Measurements from ENCODE around the gene MBD3L5. TPM values are rescaled to one million over a fixed set of nuclear protein-coding genes. Genes with fewer than 3 reads are reported as not detected.

The MBD3L5 gene
- total RNA-seq, 1 donor from 2014 or later: not detected

GRCh38 chr19:7069042-7069903 is 38.9 kb downstream of the MBD3L5 start, which contains the start of gene ZNF557:
ZNF557 (plus strand) TSS chr19:7069703; CDS start chr19:7075075, 5,372 bp downstream.
- Mint-ChIP-seq H3K27me3 (ENCODE audit: unreplicated experiment) (no peaks in the 10 kb centered on the region), H3K4me1 (ENCODE audit: unreplicated experiment) (peaks cover 24% of the 10 kb centered on the region), H3K36me3 (ENCODE audit: unreplicated experiment) (peaks cover 27% of the 10 kb centered on the region), H3K27ac (ENCODE audit: unreplicated experiment) (peak within 1 kb of the TSS; percentile 95), H3K4me3 (ENCODE audit: unreplicated experiment) (peak within 1 kb of the TSS; percentile 95), H3K9me3 (ENCODE audit: unreplicated experiment) (no peaks in the 10 kb centered on the region)
- DNase-seq (ENCODE audit: extremely low spot score, unreplicated experiment): peak; percentile 99
- TF ChIP-seq CTCF (IDR thresholded peaks at IDR 0.05): no peak

GRCh38 chr19:7069904-7070226 is 39.5 kb downstream of the MBD3L5 start:
- TF ChIP-seq CTCF (IDR thresholded peaks at IDR 0.05): no peak
- Mint-ChIP-seq H3K9me3 (ENCODE audit: unreplicated experiment) (no peaks in the 10 kb centered on the region), H3K4me3 (ENCODE audit: unreplicated experiment) (peak overlapping the region; percentile 95), H3K27ac (ENCODE audit: unreplicated experiment) (peak overlapping the region; percentile 95), H3K27me3 (ENCODE audit: unreplicated experiment) (no peaks in the 10 kb centered on the region), H3K4me1 (ENCODE audit: unreplicated experiment) (peaks cover 24% of the 10 kb centered on the region), H3K36me3 (ENCODE audit: unreplicated experiment) (peaks cover 29% of the 10 kb centered on the region)
- no peak for DNase-seq (ENCODE audit: extremely low spot score, unreplicated experiment)

GRCh38 chr19:7072541-7072940 is 42.2 kb downstream of the MBD3L5 start:
- no peak overlapping the region for H3K27ac Mint-ChIP-seq (ENCODE audit: unreplicated experiment)
- H3K4me1 Mint-ChIP-seq (ENCODE audit: unreplicated experiment): peaks cover 24% of the 10 kb centered on the region

GRCh38 chr19:7074705-7075282 is 44.4 kb downstream of the MBD3L5 start:
- Mint-ChIP-seq H3K4me1 (ENCODE audit: unreplicated experiment) (peaks cover 7% of the 10 kb centered on the region), H3K27ac (ENCODE audit: unreplicated experiment) (no peak overlapping the region), H3K4me3 (ENCODE audit: unreplicated experiment) (no peak overlapping the region), H3K36me3 (ENCODE audit: unreplicated experiment) (peaks cover 75% of the 10 kb centered on the region), H3K9me3 (ENCODE audit: unreplicated experiment) (peaks cover 27% of the 10 kb centered on the region), H3K27me3 (ENCODE audit: unreplicated experiment) (no peaks in the 10 kb centered on the region)
- DNase-seq (ENCODE audit: extremely low spot score, unreplicated experiment): peak; percentile 79
- no peak for TF ChIP-seq CTCF (IDR thresholded peaks at IDR 0.05)

More at GRCh38 chr19:7072541-7072940, 42.2 kb downstream of the MBD3L5 start:
- DNase-seq (ENCODE audit: extremely low spot score, unreplicated experiment): peak; percentile 42
- no peak for TF ChIP-seq CTCF (IDR thresholded peaks at IDR 0.05)
- H3K27me3 Mint-ChIP-seq (ENCODE audit: unreplicated experiment): no peaks in the 10 kb centered on the region
- H3K36me3 Mint-ChIP-seq (ENCODE audit: unreplicated experiment): peaks cover 54% of the 10 kb centered on the region
- peaks cover 10% of the 10 kb centered on the region for H3K9me3 Mint-ChIP-seq (ENCODE audit: unreplicated experiment)
- peak overlapping the region; percentile 51 for H3K4me3 Mint-ChIP-seq (ENCODE audit: unreplicated experiment)

- DNase-seq (ENCODE audit: extremely low spot score, unreplicated experiment): peak; percentile 67
- Mint-ChIP-seq H3K27me3 (ENCODE audit: unreplicated experiment) (no peaks in the 10 kb centered on the region), H3K4me1 (ENCODE audit: unreplicated experiment) (peaks cover 3% of the 10 kb centered on the region), H3K27ac (ENCODE audit: unreplicated experiment) (no peak overlapping the region), H3K9me3 (ENCODE audit: unreplicated experiment) (peaks cover 31% of the 10 kb centered on the region), H3K36me3 (ENCODE audit: unreplicated experiment) (peaks cover 80% of the 10 kb centered on the region), H3K4me3 (ENCODE audit: unreplicated experiment) (no peak overlapping the region)
- no peak for TF ChIP-seq CTCF (IDR thresholded peaks at IDR 0.05)
Observed at GRCh38 chr19:7076151-7076550, 45.8 kb downstream of the MBD3L5 start.
